VCaP (cell line): ENCODE results near the gene GALNT13.

Source experiments
- H3K27ac ChIP-seq: fragments of 450-650 bp; 2 replicates; pipeline ENCODE4 v1.5.1; 2017
- CTCF ChIP-seq: fragments of 450-650 bp; conservative IDR thresholded peaks from 2 replicates; pipeline ENCODE4 v1.5.1; 2017; ENCODE audit warnings: mild to moderate bottlenecking, moderate library complexity

Gene GALNT13

GRCh38 chr2:154247503-154247902, 375.8 kb downstream of the GALNT13 start:
- H3K27ac ChIP-seq: no peak overlapping the region
- no peak for TF ChIP-seq CTCF

GRCh38 chr2:154256136-154256535, 384.4 kb downstream of the GALNT13 start:
- TF ChIP-seq CTCF: no peak
- no peak overlapping the region for H3K27ac ChIP-seq

- H3K27ac ChIP-seq: no peak overlapping the region
- TF ChIP-seq CTCF: no peak
These were observed 387.3 kb downstream of the GALNT13 start for GRCh38 chr2:154259030-154259429.

- TF ChIP-seq CTCF: no peak
- no peak overlapping the region for H3K27ac ChIP-seq
These were observed 389.8 kb downstream of the GALNT13 start for GRCh38 chr2:154261473-154262027.

GRCh38 chr2:154263206-154263605, 391.5 kb downstream of the GALNT13 start:
- no peak for TF ChIP-seq CTCF
- H3K27ac ChIP-seq: no peak overlapping the region

GRCh38 chr2:154264024-154264423, 392.3 kb downstream of the GALNT13 start:
- no peak for TF ChIP-seq CTCF
- H3K27ac ChIP-seq: no peak overlapping the region

- TF ChIP-seq CTCF: no peak
- H3K27ac ChIP-seq: no peak overlapping the region
These were observed 396.3 kb downstream of the GALNT13 start for GRCh38 chr2:154267983-154268382.
